ENCODE data around the gene XYLT1.

- TF ChIP-seq ESRRA (IDR thresholded peaks at IDR 0.05; ENCODE audit: low read length) (no peak), CTCF (IDR thresholded peaks at IDR 0.05 in 2 of 3, conservative IDR thresholded peaks at IDR 0.05 in 1 of 3; ENCODE audit: control insufficient read depth in 2 of 3, extremely low read depth in 1 of 3, insufficient read depth in 1 of 3, low read depth in 3 of 3, low read length in 3 of 3) (no peak)
Measured at GRCh38 chr16:17144431-17144830, 326.3 kb downstream of the XYLT1 start.

Data from GM12878 (cell line).